HepG2 (cell line): ENCODE data around the gene METTL25. TPM values are rescaled to one million over a fixed set of nuclear protein-coding genes. Genes with fewer than 3 reads are reported as not detected.

Experiments used
- ATAC-seq: fragments of 200-7000 bp; cut with Tn5 transposase; 3 replicates; pipeline ENCODE4 v1.9.1; 2020; ENCODE audit warnings: mild to moderate bottlenecking, moderate library complexity
- BruUV-seq: library from RNA; stranded (reverse); fragments of 400-500 nt; replicated peaks from 2 replicates; lab custom pipeline; 2021; lab: Mats Ljungman, UMichigan
- CTCF ChIA-PET: fragments of 300-600 bp; formaldehyde crosslinking; extraction: SDS; loops from one replicate; lab custom pipeline; 2021; ENCODE audit warnings: low total read pairs, inconsistent platforms, low intra/inter-chr PET ratio; lab: Yijun Ruan, JAX
- POLR2A ChIA-PET: fragments of 350-600 bp; sonication (Branson Sonifier 250); formaldehyde crosslinking; loops from one replicate; lab custom pipeline; 2020; ENCODE audit warnings: antibody characterized with exemption, inconsistent platforms; lab: Yijun Ruan, JAX
- DNase-seq: peaks from one replicate; pipeline ENCODE4 v3.0.0-alpha.2; 2015; ENCODE audit warnings: low spot score
- FAIRE-seq: peaks from 3 replicates; lab custom pipeline; 2011; peaks lifted over from hg19 to GRCh38; lab: Jason Lieb, UNC
- H2AFZ ChIP-seq: one replicate; pipeline ENCODE4 v1.6.1; 2011; ENCODE audit warnings: low read length, inconsistent platforms
- H3K27ac ChIP-seq: fragments of 300-600 bp; 3 replicates; pipeline ENCODE4 v1.8.0; 2011; ENCODE audit warnings: mixed run types, mild to moderate bottlenecking, mixed read lengths, low read length, inconsistent platforms; ENCODE audit not compliant: insufficient read depth; ENCODE audit errors: extremely low read length
- H3K27me3 ChIP-seq, 2 experiments: fragments of 200-600 bp in 1 of 2; 2 replicates in 1 of 2; 3 replicates in 1 of 2; pipeline versions ENCODE4 v1.6.0 to v1.8.0; 2011; ENCODE audit warnings: low read length in 2 of 2, mild to moderate bottlenecking in 2 of 2, moderate library complexity in 2 of 2, inconsistent platforms in 1 of 2; ENCODE audit not compliant: insufficient read depth in 2 of 2, control insufficient read depth in 1 of 2
- H3K36me3 ChIP-seq, 2 experiments: fragments of 200-600 bp in 1 of 2; replicated peaks in 1 of 2; 2 replicates in 1 of 2; 3 replicates in 1 of 2; pipeline versions ENCODE4 v1.5.1 to v1.8.0; 2011; ENCODE audit warnings: low read length in 2 of 2, inconsistent platforms in 1 of 2; ENCODE audit not compliant: insufficient read depth in 2 of 2, control insufficient read depth in 1 of 2
- H3K4me1 ChIP-seq: 2 replicates; pipeline ENCODE4 v1.5.1; 2012; ENCODE audit warnings: low read length, inconsistent platforms; ENCODE audit not compliant: insufficient read depth
- H3K4me2 ChIP-seq: 2 replicates; pipeline ENCODE4 v1.6.0; 2011; ENCODE audit warnings: low read depth, low read length, inconsistent platforms
- H3K4me3 ChIP-seq, 3 experiments: fragments of 200-600 bp in 1 of 3; sonication (generic), shearing (Covaris generic) in 1 of 3; replicated peaks in 1 of 3; 2 replicates each; pipeline ENCODE4 v1.5.1; 2011 to 2016; ENCODE audit warnings: low read length in 3 of 3, inconsistent platforms in 2 of 3, low read depth in 2 of 3, mild to moderate bottlenecking in 2 of 3, control low read depth in 1 of 3, mixed read lengths in 1 of 3; ENCODE audit not compliant: insufficient read depth in 1 of 3
- H3K79me2 ChIP-seq: one replicate; pipeline ENCODE4 v1.6.1; 2011; ENCODE audit warnings: low read length, inconsistent platforms; ENCODE audit not compliant: insufficient read depth
- H3K9ac ChIP-seq: 2 replicates; pipeline ENCODE4 v1.6.0; 2011; ENCODE audit warnings: mild to moderate bottlenecking, low read depth, low read length, inconsistent platforms; ENCODE audit not compliant: insufficient read depth
- H3K9me3 ChIP-seq: 2 replicates; pipeline ENCODE4 v1.5.1; 2012; ENCODE audit warnings: mild to moderate bottlenecking, low read length
- H4K20me1 ChIP-seq: 2 replicates; pipeline ENCODE4 v1.6.0; 2011; ENCODE audit warnings: inconsistent platforms, mild to moderate bottlenecking, low read length, moderate library complexity; ENCODE audit not compliant: insufficient read depth
- ETV6 ChIP-seq: sonication (generic); formaldehyde crosslinking; conservative IDR thresholded peaks from 2 replicates; pipeline ENCODE4 v1.4.0; 2020; ENCODE audit warnings: missing genetic modification reagents
- KLF12 ChIP-seq: sonication (generic); formaldehyde crosslinking; IDR thresholded peaks from 2 replicates; pipeline ENCODE4 v1.4.0; 2020; ENCODE audit warnings: missing genetic modification reagents, borderline replicate concordance
- MIER2 ChIP-seq: IDR thresholded peaks from 2 replicates; pipeline ENCODE4 v1.6.1; 2016; ENCODE audit warnings: missing biosample characterization, missing genetic modification reagents
- MTERF4 ChIP-seq: sonication (generic); formaldehyde crosslinking; IDR thresholded peaks from 2 replicates; pipeline ENCODE4 v1.8.0; 2023; ENCODE audit warnings: mild to moderate bottlenecking, missing genetic modification reagents
- ZNF441 ChIP-seq: sonication (generic); formaldehyde crosslinking; IDR thresholded peaks from 2 replicates; pipeline ENCODE4 v1.7.0; 2021; ENCODE audit warnings: missing genetic modification reagents, borderline replicate concordance
- ZNF546 ChIP-seq: sonication (generic); formaldehyde crosslinking; conservative IDR thresholded peaks from 2 replicates; pipeline ENCODE4 v1.8.1; 2023; ENCODE audit warnings: mild to moderate bottlenecking, missing genetic modification reagents
- ZNF549 ChIP-seq: sonication (generic); formaldehyde crosslinking; IDR thresholded peaks from 2 replicates; pipeline ENCODE4 v1.5.0; 2020; ENCODE audit warnings: missing genetic modification reagents
- ZSCAN22 ChIP-seq: sonication (generic); formaldehyde crosslinking; IDR thresholded peaks from 2 replicates; pipeline ENCODE4 v1.4.0; 2020; ENCODE audit warnings: mild to moderate bottlenecking, missing genetic modification reagents
- WGBS: methylation state at CpG from one replicate; pipeline ENCODE4 v1.1.6; 2017; ENCODE audit warnings: low lambda C conversion rate; 5-methylcytosine and 5-hydroxymethylcytosine counted together
- in situ Hi-C: cut with HindIII; loops from 2 replicates; pipeline ENCODE4 v1.10.0; 2017; ENCODE audit warnings: low pct_unique_long_range_greater_than_20kb; ENCODE audit not compliant: extremely low pct_ligation_motif_present
- intact Hi-C: fragments of 100-400 bp; cut with micrococcal nuclease; formaldehyde crosslinking; loops from one replicate; pipeline ENCODE4 v1.10.0; 2022; ENCODE audit not compliant: unreplicated experiment
- polyA plus RNA-seq, 8 experiments: library from polyadenylated mRNA; depleted of rRNA in 3 of 8; stranded (reverse) in 7 of 8; unstranded in 1 of 8; fragments of >200 nt; fragmentation: Illumina TruSeq in 4 of 8; extraction: Trizol in 4 of 8; gene quantifications; 2 replicates each; pipeline versions ENCODE4 v1.2.1 to v1.2.3, GENCODE V29; 2011 to 2016; ENCODE audit warnings: low read depth in 4 of 8, missing spikeins in 1 of 8, mixed read lengths in 1 of 8; ENCODE audit not compliant: insufficient read depth in 1 of 8
- total RNA-seq, 5 experiments: library from RNA; depleted of rRNA; stranded (reverse); fragments of >200 nt; fragmentation: Illumina TruSeq; extraction: Trizol; gene quantifications; 2 replicates each; pipeline ENCODE4 v1.2.3, GENCODE V29; 2016; ENCODE audit warnings: low read depth in 1 of 5
- TF ChIP-seq, protein P1 (sequence below): sonication (generic); formaldehyde crosslinking; IDR thresholded peaks from 2 replicates; pipeline ENCODE4 v1.8.0; 2022; ENCODE audit warnings: missing genetic modification reagents, low read depth, mild to moderate bottlenecking, borderline replicate concordance
- TF ChIP-seq, protein P2 (sequence below): sonication (generic); formaldehyde crosslinking; IDR thresholded peaks from 2 replicates; pipeline ENCODE4 v1.5.1; 2020; ENCODE audit warnings: missing genetic modification reagents, mild to moderate bottlenecking, borderline replicate concordance
- TF ChIP-seq, protein P3 (sequence below): fragments of 450-650 bp; IDR thresholded peaks from 2 replicates; pipeline ENCODE4 v1.6.1; 2017; ENCODE audit warnings: mild to moderate bottlenecking

Gene METTL25
- total and polyA plus RNA-seq, 2 of the 13 experiments (the other 11 are each of a cell fraction or from before 2014, with no cell fraction given): 2.2 to 7.8 TPM

DNA sequence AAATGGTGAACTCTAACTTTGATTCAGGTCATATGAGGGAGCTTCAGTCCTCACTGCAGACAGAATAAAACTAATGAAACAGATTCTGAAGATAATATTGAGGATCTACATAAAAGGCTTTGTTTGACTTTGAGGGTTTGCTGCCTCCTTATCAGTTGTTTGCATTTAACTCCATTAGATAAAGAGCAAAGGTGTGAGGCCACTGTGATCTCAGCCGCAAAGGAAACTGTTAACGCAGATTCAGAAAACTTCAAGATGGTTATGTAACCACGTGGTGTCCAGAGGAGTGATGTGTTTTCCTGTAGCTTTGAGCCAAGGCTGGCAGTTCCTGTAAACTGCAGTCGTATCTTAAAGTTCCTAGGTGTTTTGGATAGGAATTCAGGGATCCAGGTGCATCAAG, 67.8 kb downstream of the METTL25 start:
- H3K27me3 ChIP-seq: no peaks in the 10 kb centered on the region
- no peak overlapping the region for H3K4me3 ChIP-seq
- ChIA-PET POLR2A (no interaction called here), CTCF (no interaction called here)
- ATAC-seq (no peak), FAIRE-seq (no peak), DNase-seq (no peak)
- TF ChIP-seq ZSCAN22 (CRISPR knock-in tag) (no peak), ZNF546 (no peak), ETV6 (CRISPR knock-in tag) (no peak), KLF12 (CRISPR knock-in tag) (no peak), MTERF4 (CRISPR knock-in tag) (no peak), MIER2 (CRISPR knock-in tag) (no peak), ZNF549 (no peak), ZNF441 (CRISPR knock-in tag) (no peak)
- TF ChIP-seq, protein P1, sequence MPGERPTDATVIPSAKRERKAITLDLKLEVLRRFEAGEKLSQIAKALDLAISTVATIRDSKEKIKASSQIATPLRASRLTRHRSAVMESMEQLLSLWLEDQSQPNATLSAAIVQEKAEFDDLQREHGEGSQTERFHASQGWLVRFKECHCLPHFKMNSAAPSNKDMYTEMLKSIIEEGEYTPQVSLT (CRISPR knock-in tag): no peak
- TF ChIP-seq, protein P2, sequence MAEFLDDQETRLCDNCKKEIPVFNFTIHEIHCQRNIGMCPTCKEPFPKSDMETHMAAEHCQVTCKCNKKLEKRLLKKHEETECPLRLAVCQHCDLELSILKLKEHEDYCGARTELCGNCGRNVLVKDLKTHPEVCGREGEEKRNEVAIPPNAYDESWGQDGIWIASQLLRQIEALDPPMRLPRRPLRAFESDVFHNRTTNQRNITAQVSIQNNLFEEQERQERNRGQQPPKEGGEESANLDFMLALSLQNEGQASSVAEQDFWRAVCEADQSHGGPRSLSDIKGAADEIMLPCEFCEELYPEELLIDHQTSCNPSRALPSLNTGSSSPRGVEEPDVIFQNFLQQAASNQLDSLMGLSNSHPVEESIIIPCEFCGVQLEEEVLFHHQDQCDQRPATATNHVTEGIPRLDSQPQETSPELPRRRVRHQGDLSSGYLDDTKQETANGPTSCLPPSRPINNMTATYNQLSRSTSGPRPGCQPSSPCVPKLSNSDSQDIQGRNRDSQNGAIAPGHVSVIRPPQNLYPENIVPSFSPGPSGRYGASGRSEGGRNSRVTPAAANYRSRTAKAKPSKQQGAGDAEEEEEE (CRISPR knock-in tag): no peak
- TF ChIP-seq, protein P3, sequence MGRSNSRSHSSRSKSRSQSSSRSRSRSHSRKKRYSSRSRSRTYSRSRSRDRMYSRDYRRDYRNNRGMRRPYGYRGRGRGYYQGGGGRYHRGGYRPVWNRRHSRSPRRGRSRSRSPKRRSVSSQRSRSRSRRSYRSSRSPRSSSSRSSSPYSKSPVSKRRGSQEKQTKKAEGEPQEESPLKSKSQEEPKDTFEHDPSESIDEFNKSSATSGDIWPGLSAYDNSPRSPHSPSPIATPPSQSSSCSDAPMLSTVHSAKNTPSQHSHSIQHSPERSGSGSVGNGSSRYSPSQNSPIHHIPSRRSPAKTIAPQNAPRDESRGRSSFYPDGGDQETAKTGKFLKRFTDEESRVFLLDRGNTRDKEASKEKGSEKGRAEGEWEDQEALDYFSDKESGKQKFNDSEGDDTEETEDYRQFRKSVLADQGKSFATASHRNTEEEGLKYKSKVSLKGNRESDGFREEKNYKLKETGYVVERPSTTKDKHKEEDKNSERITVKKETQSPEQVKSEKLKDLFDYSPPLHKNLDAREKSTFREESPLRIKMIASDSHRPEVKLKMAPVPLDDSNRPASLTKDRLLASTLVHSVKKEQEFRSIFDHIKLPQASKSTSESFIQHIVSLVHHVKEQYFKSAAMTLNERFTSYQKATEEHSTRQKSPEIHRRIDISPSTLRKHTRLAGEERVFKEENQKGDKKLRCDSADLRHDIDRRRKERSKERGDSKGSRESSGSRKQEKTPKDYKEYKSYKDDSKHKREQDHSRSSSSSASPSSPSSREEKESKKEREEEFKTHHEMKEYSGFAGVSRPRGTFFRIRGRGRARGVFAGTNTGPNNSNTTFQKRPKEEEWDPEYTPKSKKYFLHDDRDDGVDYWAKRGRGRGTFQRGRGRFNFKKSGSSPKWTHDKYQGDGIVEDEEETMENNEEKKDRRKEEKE: no peak
- H3K36me3 ChIP-seq: no peaks in the 10 kb centered on the region
- no peaks in the 10 kb centered on the region for H3K79me2 ChIP-seq
- WGBS: 61% methylated on average over 4 of the region's 4 CpGs
- H3K27ac ChIP-seq: no peak overlapping the region
- H4K20me1 ChIP-seq: no peaks in the 10 kb centered on the region
- no peak overlapping the region for H3K4me2 ChIP-seq
- H3K9ac ChIP-seq: no peak overlapping the region
- intact Hi-C loops: no loop called here
- in situ Hi-C loops: no loop called here
- H2AFZ ChIP-seq: no peak overlapping the region
- no TSS peak for BruUV-seq
- H3K4me1 ChIP-seq: no peaks in the 10 kb centered on the region
- H3K9me3 ChIP-seq: no peaks in the 10 kb centered on the region
